H9 (cell line): ENCODE measurements around the gene RORB. TPM values are rescaled to one million over a fixed set of nuclear protein-coding genes. Genes with fewer than 3 reads are reported as not detected.

Experiments
- DNase-seq: peaks from one replicate; pipeline ENCODE4 v3.0.0-alpha.2; 2017
- H2AFZ ChIP-seq: one replicate; pipeline ENCODE4 v1.6.1; 2013; ENCODE audit warnings: mild to moderate bottlenecking, low read length, control low read depth, moderate library complexity
- H2AK5ac ChIP-seq: 2 replicates; pipeline ENCODE4 v1.6.1; 2013; ENCODE audit warnings: low read length, control low read depth, mixed read lengths; ENCODE audit not compliant: insufficient read length
- H2BK120ac ChIP-seq: one replicate; pipeline ENCODE4 v1.6.1; 2013; ENCODE audit warnings: low read depth, mild to moderate bottlenecking, low read length, control low read depth, inconsistent platforms; ENCODE audit not compliant: poor library complexity, severe bottlenecking
- H2BK12ac ChIP-seq: 2 replicates; pipeline ENCODE4 v1.6.1; 2013; ENCODE audit warnings: low read length, control low read depth, mixed read lengths, low read depth; ENCODE audit not compliant: insufficient read length
- H2BK15ac ChIP-seq: 2 replicates; pipeline ENCODE4 v1.6.1; 2013; ENCODE audit warnings: low read depth, low read length, control low read depth
- H2BK20ac ChIP-seq: one replicate; pipeline ENCODE4 v1.6.1; 2013; ENCODE audit warnings: low read depth, mild to moderate bottlenecking, low read length, control low read depth, inconsistent platforms; ENCODE audit not compliant: poor library complexity, severe bottlenecking
- H2BK5ac ChIP-seq: 2 replicates; pipeline ENCODE4 v1.6.1; 2013; ENCODE audit warnings: low read length, control low read depth, mixed read lengths; ENCODE audit not compliant: insufficient read length
- H3K14ac ChIP-seq: 2 replicates; pipeline ENCODE4 v1.6.1; 2013; ENCODE audit warnings: low read length, control low read depth; ENCODE audit not compliant: insufficient read depth
- H3K18ac ChIP-seq: 2 replicates; pipeline ENCODE4 v1.6.1; 2013; ENCODE audit warnings: low read depth, mild to moderate bottlenecking, mixed read lengths, low read length, control low read depth; ENCODE audit not compliant: insufficient read length
- H3K23ac ChIP-seq: 2 replicates; pipeline ENCODE4 v1.6.1; 2013; ENCODE audit warnings: low read length, control low read depth, mixed read lengths, low read depth; ENCODE audit not compliant: insufficient read length
- H3K23me2 ChIP-seq: 2 replicates; pipeline ENCODE4 v1.6.1; 2013; ENCODE audit warnings: low read depth, mild to moderate bottlenecking, mixed read lengths, low read length, control low read depth; ENCODE audit not compliant: insufficient read length, poor library complexity, severe bottlenecking
- H3K27ac ChIP-seq: 2 replicates; pipeline ENCODE4 v1.5.1; 2013; ENCODE audit warnings: low read length, control low read depth, mixed read lengths, low read depth; ENCODE audit not compliant: insufficient read length
- H3K27me3 ChIP-seq: 2 replicates; pipeline ENCODE4 v1.6.1; 2013; ENCODE audit warnings: low read length, control low read depth, inconsistent platforms; ENCODE audit not compliant: insufficient read depth
- H3K4ac ChIP-seq: 2 replicates; pipeline ENCODE4 v1.6.1; 2013; ENCODE audit warnings: low read depth, mild to moderate bottlenecking, control low read depth, inconsistent platforms, low read length, moderate library complexity
- H3K4me1 ChIP-seq: 2 replicates; pipeline ENCODE4 v1.6.1; 2013; ENCODE audit warnings: low read length, control low read depth, inconsistent platforms; ENCODE audit not compliant: insufficient read depth
- H3K4me2 ChIP-seq: 2 replicates; pipeline ENCODE4 v1.6.1; 2013; ENCODE audit warnings: low read length, control low read depth, mixed read lengths; ENCODE audit not compliant: insufficient read length, insufficient read depth
- H3K56ac ChIP-seq: 2 replicates; pipeline ENCODE4 v1.6.1; 2013; ENCODE audit warnings: low read depth, mild to moderate bottlenecking, mixed read lengths, low read length, control low read depth; ENCODE audit not compliant: insufficient read length
- H3K79me1 ChIP-seq: 2 replicates; pipeline ENCODE4 v1.6.1; 2013; ENCODE audit warnings: low read depth, mild to moderate bottlenecking, moderate library complexity, low read length, control low read depth, inconsistent platforms; ENCODE audit not compliant: insufficient read depth, poor library complexity, severe bottlenecking
- H3K79me2 ChIP-seq: 2 replicates; pipeline ENCODE4 v1.6.1; 2013; ENCODE audit warnings: low read length, control low read depth, inconsistent platforms; ENCODE audit not compliant: insufficient read depth
- H3K9ac ChIP-seq: 2 replicates; pipeline ENCODE4 v1.6.1; 2013; ENCODE audit warnings: low read length, control low read depth, mixed read lengths; ENCODE audit not compliant: insufficient read length; ENCODE audit errors: extremely low read depth
- H3K9me3 ChIP-seq: one replicate; pipeline ENCODE4 v1.6.1; 2013; ENCODE audit warnings: low read depth, low read length, inconsistent platforms; ENCODE audit not compliant: control insufficient read depth
- H3T11ph ChIP-seq: one replicate; pipeline ENCODE4 v1.6.1; 2013; ENCODE audit warnings: mild to moderate bottlenecking, low read length, control low read depth, inconsistent platforms
- H4K20me1 ChIP-seq: one replicate; pipeline ENCODE4 v1.6.1; 2013; ENCODE audit not compliant: control insufficient read depth, insufficient read length, insufficient read depth
- H4K5ac ChIP-seq: 2 replicates; pipeline ENCODE4 v1.6.1; 2013; ENCODE audit warnings: low read depth, mild to moderate bottlenecking, mixed read lengths, low read length, control low read depth; ENCODE audit not compliant: insufficient read length
- H4K8ac ChIP-seq: replicated peaks from 2 replicates; pipeline ENCODE4 v1.6.1; 2013; ENCODE audit warnings: low read length, control low read depth, mixed read lengths, low read depth; ENCODE audit not compliant: insufficient read length
- H4K91ac ChIP-seq: 2 replicates; pipeline ENCODE4 v1.6.1; 2013; ENCODE audit warnings: low read depth, mild to moderate bottlenecking, moderate library complexity, mixed read lengths, low read length, control low read depth; ENCODE audit not compliant: insufficient read length
- H3K27ac Mint-ChIP-seq, 3 experiments: 2 replicates in 2 of 3; 3 replicates in 1 of 3; pipeline ENCODE4 v1.8.0; 2020 to 2021; ENCODE audit warnings: mixed read lengths in 3 of 3, mild to moderate bottlenecking in 1 of 3, moderate library complexity in 1 of 3
- H3K27me3 Mint-ChIP-seq: 2 replicates; pipeline ENCODE4 v1.8.0; 2021; ENCODE audit warnings: low read depth, mild to moderate bottlenecking, moderate library complexity, mixed read lengths
- H3K36me3 Mint-ChIP-seq, 3 experiments: 2 replicates in 2 of 3; 3 replicates in 1 of 3; pipeline ENCODE4 v1.8.0; 2020 to 2021; ENCODE audit warnings: low read depth in 3 of 3, mixed read lengths in 3 of 3; ENCODE audit not compliant: insufficient read depth in 1 of 3
- H3K4me1 Mint-ChIP-seq, 2 experiments: 2 replicates each; pipeline ENCODE4 v1.8.0; 2020; ENCODE audit warnings: mixed read lengths in 2 of 2
- H3K4me3 Mint-ChIP-seq, 2 experiments: 2 replicates in 1 of 2; 3 replicates in 1 of 2; pipeline ENCODE4 v1.8.0; 2020 to 2021; ENCODE audit warnings: mild to moderate bottlenecking in 2 of 2, mixed read lengths in 2 of 2, moderate library complexity in 1 of 2
- H3K9me3 Mint-ChIP-seq, 2 experiments: 2 replicates in 1 of 2; 3 replicates in 1 of 2; pipeline ENCODE4 v1.8.0; 2020; ENCODE audit warnings: mild to moderate bottlenecking in 2 of 2, mixed read lengths in 2 of 2, moderate library complexity in 1 of 2
- CTCF ChIP-seq: fragments of 200-600 bp; sonication (generic); conservative IDR thresholded peaks from 3 replicates; pipeline ENCODE4 v1.8.0; 2021; ENCODE audit warnings: antibody characterized with exemption, mild to moderate bottlenecking
- WGBS: extraction: QIAGEN DNeasy Blood & Tissue Kit; methylation state at CpG from one replicate; pipeline ENCODE4 v1.1.7; 2013; ENCODE audit warnings: missing lambda C conversion rate, low lambda C conversion rate, mixed read lengths; ENCODE audit not compliant: insufficient read length; ENCODE audit errors: extremely low coverage; 5-methylcytosine and 5-hydroxymethylcytosine counted together
- total RNA-seq: library from RNA; stranded (reverse); gene quantifications from 2 replicates; pipeline ENCODE4 v1.2.1, GENCODE V29; 2021

Gene RORB
- total RNA-seq, 1 experiment from 2014 or later: 0.31 TPM

- Histone ChIP-seq H3K23ac (no peak overlapping the region), H4K20me1 (no peaks in the 10 kb centered on the region), H3K56ac (no peak overlapping the region), H2AK5ac (no peak overlapping the region), H3K18ac (no peak overlapping the region), H4K5ac (no peak overlapping the region), H3T11ph (no peak overlapping the region), H3K79me2 (no peaks in the 10 kb centered on the region), H3K79me1 (no peaks in the 10 kb centered on the region), H3K4me2 (no peak overlapping the region), H2BK15ac (no peak overlapping the region), H3K27me3 (no peaks in the 10 kb centered on the region), H3K9me3 (no peaks in the 10 kb centered on the region), H3K4ac (no peak overlapping the region), H3K9ac (no peak overlapping the region), H4K8ac (no peak overlapping the region), H2BK12ac (no peak overlapping the region), H2BK20ac (no peak overlapping the region), H2BK5ac (no peak overlapping the region), H3K27ac (no peak overlapping the region), H4K91ac (no peak overlapping the region), H3K14ac (no peak overlapping the region), H2AFZ (no peak overlapping the region), H3K23me2 (no peaks in the 10 kb centered on the region), H2BK120ac (no peak overlapping the region), H3K4me1 (peaks cover 3% of the 10 kb centered on the region; the same call in 1 of the 2 replicates)
- Mint-ChIP-seq H3K36me3 (no peaks in the 10 kb centered on the region), H3K9me3 (no peaks in the 10 kb centered on the region), H3K4me3 (no peak overlapping the region), H3K27ac (no peak overlapping the region), H3K4me1 (peaks cover 6 to 16% of the 10 kb centered on the region in 2 experiments), H3K27me3 (no peaks in the 10 kb centered on the region)
- WGBS: no CpG with 5 or more reads among the region's 9 CpGs
- DNase-seq: no peak
- no peak for TF ChIP-seq CTCF
Observed at GRCh38 chr9:74519419-74519818, 22.3 kb downstream of the RORB start.
